CD14-positive monocyte (primary cell): Measurements from ENCODE around the gene TMEM80. TPM values are rescaled to one million over a fixed set of nuclear protein-coding genes. Genes with fewer than 3 reads are reported as not detected.

ENCODE experiments used
- DNase-seq, 3 donors: peaks; one replicate each; pipeline ENCODE4 v3.0.0-alpha.2; 2011 to 2022
- H2AFZ ChIP-seq: 2 replicates; pipeline ENCODE4 v1.6.0; 2012; ENCODE audit warnings: mild to moderate bottlenecking, low read depth, low read length, inconsistent platforms; ENCODE audit not compliant: insufficient read depth, poor library complexity, severe bottlenecking
- H3K27ac ChIP-seq, 2 donors: 1 replicate in 1 of 2; 2 replicates in 1 of 2; pipeline ENCODE4 v1.5.1; 2012 to 2013; ENCODE audit warnings: low read length in 2 of 2, control low read depth in 1 of 2, inconsistent platforms in 1 of 2, low read depth in 1 of 2, mild to moderate bottlenecking in 1 of 2
- H3K27me3 ChIP-seq, 2 donors: one replicate each; pipeline versions ENCODE4 v1.6.0 to v1.6.1; 2011 to 2013; ENCODE audit warnings: low read length in 2 of 2; ENCODE audit not compliant: control insufficient read depth in 2 of 2, insufficient read depth in 2 of 2
- H3K36me3 ChIP-seq, 2 donors: replicated peaks in 1 of 2; 1 replicate in 1 of 2; 2 replicates in 1 of 2; pipeline versions ENCODE4 v1.5.1 to v1.6.1; 2012 to 2013; ENCODE audit warnings: low read length in 2 of 2, control low read depth in 1 of 2, inconsistent platforms in 1 of 2, mild to moderate bottlenecking in 1 of 2; ENCODE audit not compliant: insufficient read depth in 2 of 2, control insufficient read depth in 1 of 2
- H3K4me1 ChIP-seq, 2 donors: 1 replicate in 1 of 2; 2 replicates in 1 of 2; pipeline versions ENCODE4 v1.5.1 to v1.6.1; 2012 to 2013; ENCODE audit warnings: low read length in 2 of 2, control low read depth in 1 of 2, inconsistent platforms in 1 of 2, mild to moderate bottlenecking in 1 of 2, moderate library complexity in 1 of 2; ENCODE audit not compliant: insufficient read depth in 2 of 2, control insufficient read depth in 1 of 2
- H3K4me2 ChIP-seq: replicated peaks from 2 replicates; pipeline ENCODE3; 2012; ENCODE audit warnings: low read length, moderate library complexity, mild to moderate bottlenecking; ENCODE audit not compliant: poor library complexity, severe bottlenecking; ENCODE audit errors: extremely low read depth
- H3K4me3 ChIP-seq, 3 experiments: fragments of 200-600 bp in 1 of 3; sonication (generic) in 1 of 3; replicated peaks in 1 of 3; 1 replicate in 2 of 3; 2 replicates in 1 of 3; pipeline ENCODE4 v1.5.1; 2011 to 2013; ENCODE audit warnings: low read length in 3 of 3, mild to moderate bottlenecking in 3 of 3, control low read depth in 2 of 3, low read depth in 2 of 3, inconsistent platforms in 1 of 3, moderate library complexity in 1 of 3
- H3K79me2 ChIP-seq: 2 replicates; pipeline ENCODE4 v1.6.0; 2012; ENCODE audit warnings: mild to moderate bottlenecking, control low read depth, inconsistent platforms, low read length, moderate library complexity; ENCODE audit not compliant: insufficient read depth
- H3K9ac ChIP-seq: 2 replicates; pipeline ENCODE4 v1.6.0; 2017; ENCODE audit warnings: low read length, mild to moderate bottlenecking; ENCODE audit not compliant: insufficient read depth, poor library complexity, severe bottlenecking
- H3K9me3 ChIP-seq, 2 donors: replicated peaks in 1 of 2; 1 replicate in 1 of 2; 2 replicates in 1 of 2; pipeline versions ENCODE4 v1.5.1 to v1.6.1; 2012 to 2013; ENCODE audit warnings: low read length in 2 of 2, control low read depth in 1 of 2; ENCODE audit not compliant: control insufficient read depth in 1 of 2, insufficient read depth in 1 of 2
- H4K20me1 ChIP-seq: 2 replicates; pipeline ENCODE4 v1.6.0; 2012; ENCODE audit warnings: mild to moderate bottlenecking, low read length, control low read depth, moderate library complexity; ENCODE audit not compliant: insufficient read depth
- H3K27ac Mint-ChIP-seq, 7 donors: one replicate each; pipeline ENCODE4 v1.8.0; 2020; ENCODE audit warnings: mild to moderate bottlenecking in 7 of 7, mixed read lengths in 7 of 7, moderate library complexity in 6 of 7, inconsistent platforms in 2 of 7
- H3K27me3 Mint-ChIP-seq, 3 donors: one replicate each; pipeline ENCODE4 v1.8.0; 2021 to 2022; ENCODE audit warnings: low read depth in 3 of 3, mild to moderate bottlenecking in 3 of 3, mixed read lengths in 3 of 3, moderate library complexity in 3 of 3, inconsistent platforms in 1 of 3
- H3K36me3 Mint-ChIP-seq, 2 donors: one replicate each; pipeline ENCODE4 v1.8.0; 2020; ENCODE audit warnings: mixed read lengths in 2 of 2, inconsistent platforms in 1 of 2, mild to moderate bottlenecking in 1 of 2
- H3K4me1 Mint-ChIP-seq: one replicate; pipeline ENCODE4 v1.8.0; 2020; ENCODE audit warnings: mild to moderate bottlenecking, mixed read lengths
- H3K4me3 Mint-ChIP-seq, 2 donors: one replicate each; pipeline ENCODE4 v1.8.0; 2020; ENCODE audit warnings: mild to moderate bottlenecking in 2 of 2, mixed read lengths in 2 of 2, moderate library complexity in 1 of 2
- H3K9me3 Mint-ChIP-seq, 7 donors: one replicate each; pipeline ENCODE4 v1.8.0; 2020 to 2022; ENCODE audit warnings: mixed read lengths in 7 of 7, mild to moderate bottlenecking in 6 of 7, moderate library complexity in 6 of 7, inconsistent platforms in 2 of 7
- CTCF ChIP-seq: fragments of 200-600 bp; IDR thresholded peaks from one replicate; pipeline ENCODE4 v1.8.0; 2022; ENCODE audit warnings: antibody characterized with exemption, mild to moderate bottlenecking
- WGBS: methylation state at CpG from one replicate; pipeline ENCODE4 v1.1.5; 2013; ENCODE audit warnings: missing lambda C conversion rate; ENCODE audit not compliant: insufficient coverage; 5-methylcytosine and 5-hydroxymethylcytosine counted together
- intact Hi-C, 2 donors: fragments of 100-400 bp; cut with micrococcal nuclease; formaldehyde crosslinking; loops; one replicate each; pipeline versions ENCODE4 v1.15.0 to v1.15.1; 2023
- polyA plus RNA-seq, 3 donors: library from polyadenylated mRNA; depleted of rRNA in 1 of 3; unstranded in 2 of 3; stranded (reverse) in 1 of 3; fragments of 300-500 nt in 2 of 3; fragments of >200 nt in 1 of 3; fragmentation: Illumina TruSeq in 2 of 3; gene quantifications; 1 replicate in 2 of 3; 2 replicates in 1 of 3; pipeline ENCODE4 v1.2.3, GENCODE V29; 2012 to 2021

TMEM80 gene
- polyA plus RNA-seq, 3 donors = 31.6 to 69.4 (median 37.3) TPM

- Histone ChIP-seq H3K4me1 (peaks cover 33 to 60% of the 10 kb centered on the region in 2 donors), H4K20me1 (peaks cover 72% of the 10 kb centered on the region), H3K36me3 (peaks cover 10 to 16% of the 10 kb centered on the region in 2 donors), H3K9ac (peak overlapping the region; percentile 10), H2AFZ (no peak overlapping the region), H3K9me3 (no peaks in the 10 kb centered on the region), H3K27ac (peak overlapping the region; percentile 92 to 98), H3K79me2 (peaks cover 83% of the 10 kb centered on the region), H3K27me3 (no peaks in the 10 kb centered on the region), H3K4me2 (peak overlapping the region; percentile 74), H3K4me3 (peak overlapping the region in 1 of 3 experiments; percentile 87)
- no peak for TF ChIP-seq CTCF
- no peaks in the 10 kb centered on the region for H3K9me3 Mint-ChIP-seq
- WGBS = 10% methylated on average over 2 of the region's 2 CpGs
- peak overlapping the region; percentile 50 to 80 for H3K4me3 Mint-ChIP-seq
- peaks cover 38% of the 10 kb centered on the region for H3K4me1 Mint-ChIP-seq
- intact Hi-C loops = loop anchor here in 1 of 2 donors (5.0 kb wide), 1 partner anchor 48 kb away; the partner anchor contains the start of gene SLC25A22
- peaks cover 8 to 29% of the 10 kb centered on the region in 2 donors for H3K36me3 Mint-ChIP-seq
- H3K27me3 Mint-ChIP-seq = no peaks in the 10 kb centered on the region
- peak; percentile 62 to 79 (median 78) for DNase-seq
- H3K27ac Mint-ChIP-seq = peak overlapping the region; percentile 91 to 97 (median 95)
Observed at GRCh38 chr11:749731-750130, 54.1 kb downstream of the TMEM80 start.

Other genes starting within 250 kb of the TMEM80 start
- gene PTDSS2, start 245.5 kb upstream of the TMEM80 start, polyA plus RNA-seq = 10 to 100 TPM in 2 of 3 donors, 1 to 10 TPM in 1; 9.3 to 18.3 (median 12.4) TPM
- 100 to 1,000 TPM; 381 to 445 (median 443) TPM for gene RNH1, start 188.6 kb upstream of the TMEM80 start, polyA plus RNA-seq
- 10 to 100 TPM; 10.1 to 32.9 (median 10.3) TPM for gene HRAS, start 160.2 kb upstream of the TMEM80 start, polyA plus RNA-seq
- gene LRRC56, start 158.3 kb upstream of the TMEM80 start, polyA plus RNA-seq = under 1 TPM in 2 of 3 donors, not detected in 1; 0.09 to 0.68 TPM
- 10 to 100 TPM in 1 of 3 donors, 1 to 10 TPM in 1, under 1 TPM in 1; 0.67 to 10.6 (median 1.2) TPM for gene LMNTD2, start 135.1 kb upstream of the TMEM80 start, polyA plus RNA-seq
- gene RASSF7, start 134.8 kb upstream of the TMEM80 start, polyA plus RNA-seq = 10 to 100 TPM in 2 of 3 donors, 1 to 10 TPM in 1; 10.0 to 26.5 (median 12.4) TPM
- gene PHRF1, start 119.3 kb upstream of the TMEM80 start, polyA plus RNA-seq = 10 to 100 TPM in 1 of 3 donors, 1 to 10 TPM in 2; 1.3 to 11.1 (median 3.3) TPM
- gene IRF7, start 79.9 kb upstream of the TMEM80 start, polyA plus RNA-seq = 100 to 1,000 TPM in 1 of 3 donors, 10 to 100 TPM in 2; 38.6 to 125 (median 42.9) TPM
- gene CDHR5, start 70.9 kb upstream of the TMEM80 start, polyA plus RNA-seq = under 1 TPM; 0.18 to 0.43 (median 0.18) TPM
- gene SCT, start 68.6 kb upstream of the TMEM80 start, polyA plus RNA-seq = not detected
- under 1 TPM in 1 of 3 donors, not detected in 2; 0.13 TPM for gene DRD4, start 58.5 kb upstream of the TMEM80 start, polyA plus RNA-seq
- 10 to 100 TPM; 18.0 to 22.3 (median 22.2) TPM for gene DEAF1, start 594 bp upstream of the TMEM80 start, polyA plus RNA-seq
- under 1 TPM in 1 of 3 donors, not detected in 2; 0.55 TPM for gene EPS8L2, start 10.4 kb downstream of the TMEM80 start, polyA plus RNA-seq
- 1,000 to 10,000 TPM in 2 of 3 donors, 100 to 1,000 TPM in 1; 502 to 1,249 (median 1,224) TPM for gene TALDO1, start 51.6 kb downstream of the TMEM80 start, polyA plus RNA-seq
- 10 to 100 TPM in 1 of 3 donors, 1 to 10 TPM in 2; 4.5 to 45.6 (median 4.6) TPM for gene GATD1, start 81.7 kb downstream of the TMEM80 start, polyA plus RNA-seq
- gene CEND1, start 94.3 kb downstream of the TMEM80 start, polyA plus RNA-seq = not detected
- 10 to 100 TPM in 1 of 3 donors, 1 to 10 TPM in 2; 4.4 to 20.9 (median 5.6) TPM for gene SLC25A22, start 102.5 kb downstream of the TMEM80 start, polyA plus RNA-seq
- gene PIDD1, start 109.4 kb downstream of the TMEM80 start, polyA plus RNA-seq = 10 to 100 TPM in 1 of 3 donors, 1 to 10 TPM in 2; 1.6 to 25.2 (median 2.6) TPM
- 1,000 to 10,000 TPM in 1 of 3 donors, 100 to 1,000 TPM in 2; 879 to 1,191 (median 990) TPM for gene RPLP2, start 114.2 kb downstream of the TMEM80 start, polyA plus RNA-seq
- 100 to 1,000 TPM in 1 of 3 donors, 10 to 100 TPM in 2; 26.8 to 321 (median 35.0) TPM for gene PNPLA2, start 123.1 kb downstream of the TMEM80 start, polyA plus RNA-seq
- gene CRACR2B, start 132.1 kb downstream of the TMEM80 start, polyA plus RNA-seq = 10 to 100 TPM in 1 of 3 donors, 1 to 10 TPM in 2; 1.0 to 11.0 (median 1.4) TPM
- gene CD151, start 137.1 kb downstream of the TMEM80 start, polyA plus RNA-seq = 100 to 1,000 TPM in 1 of 3 donors, 10 to 100 TPM in 2; 18.1 to 200 (median 57.4) TPM
- gene POLR2L, start 146.7 kb downstream of the TMEM80 start, polyA plus RNA-seq = 100 to 1,000 TPM in 2 of 3 donors, 10 to 100 TPM in 1; 93.9 to 133 (median 110) TPM
- 10 to 100 TPM; 52.6 to 75.5 (median 63.1) TPM for gene TSPAN4, start 147.0 kb downstream of the TMEM80 start, polyA plus RNA-seq
- gene CHID1, start 215.0 kb downstream of the TMEM80 start, polyA plus RNA-seq = 10 to 100 TPM; 23.2 to 45.4 (median 45.0) TPM
- gene AP2A2, start 230.1 kb downstream of the TMEM80 start, polyA plus RNA-seq = 10 to 100 TPM in 1 of 3 donors, 1 to 10 TPM in 2; 5.7 to 61.0 (median 8.2) TPM